Measurements from ENCODE around the gene NCAPH2. TPM values are rescaled to one million over a fixed set of nuclear protein-coding genes. Genes with fewer than 3 reads are reported as not detected.

NCAPH2 gene
- total RNA-seq, 1 experiment from 2014 or later, result 39.8 TPM

- Mint-ChIP-seq H3K36me3 (ENCODE audit: insufficient read depth, unreplicated experiment) (no peaks in the 10 kb centered on the region), H3K9me3 (ENCODE audit: unreplicated experiment) (no peaks in the 10 kb centered on the region), H3K4me1 (ENCODE audit: insufficient read depth, unreplicated experiment) (peaks cover 12% of the 10 kb centered on the region), H3K27ac (ENCODE audit: low read depth, unreplicated experiment) (no peak overlapping the region), H3K27me3 (ENCODE audit: insufficient read depth, unreplicated experiment) (no peaks in the 10 kb centered on the region), H3K4me3 (ENCODE audit: unreplicated experiment) (peak overlapping the region; percentile 50)
- CTCF ChIA-PET, result interaction anchor here (0.6 kb wide), 1 partner anchor 210 kb away, joined by 4 read pairs; no protein-coding TSS in a partner anchor
- POLR2A ChIA-PET, result interaction anchor here (0.7 to 1.0 kb wide), 2 partner anchors 38 to 102 kb away, joined by 3 read pairs; no protein-coding TSS in a partner anchor
- intact Hi-C loops (cut with micrococcal nuclease), result no loop called here
- DNase-seq (ENCODE audit: unreplicated experiment), result no peak
- no peak for TF ChIP-seq CTCF (IDR thresholded peaks at IDR 0.05; ENCODE audit: unreplicated experiment)
- BruUV-seq (replicated peaks), result no TSS peak
Observed at GRCh38 chr22:50479721-50480120, 28.3 kb upstream of the NCAPH2 start.

GRCh38 chr22:50481045-50481439 lies 27.0 kb upstream of the NCAPH2 start:
- POLR2A ChIA-PET, result interaction anchor here (1.0 kb wide), 1 partner anchor 39 kb away, joined by 3 read pairs; no protein-coding TSS in a partner anchor
- Mint-ChIP-seq H3K36me3 (ENCODE audit: insufficient read depth, unreplicated experiment) (no peaks in the 10 kb centered on the region), H3K4me1 (ENCODE audit: insufficient read depth, unreplicated experiment) (peaks cover 22% of the 10 kb centered on the region), H3K27me3 (ENCODE audit: insufficient read depth, unreplicated experiment) (no peaks in the 10 kb centered on the region), H3K9me3 (ENCODE audit: unreplicated experiment) (no peaks in the 10 kb centered on the region), H3K27ac (ENCODE audit: low read depth, unreplicated experiment) (no peak overlapping the region), H3K4me3 (ENCODE audit: unreplicated experiment) (peak overlapping the region; percentile 50)
- no peak for TF ChIP-seq CTCF (IDR thresholded peaks at IDR 0.05; ENCODE audit: unreplicated experiment)
- no TSS peak for BruUV-seq (replicated peaks)
- intact Hi-C loops (cut with micrococcal nuclease), result no loop called here
- CTCF ChIA-PET, result no interaction called here
- no peak for DNase-seq (ENCODE audit: unreplicated experiment)

- ChIA-PET POLR2A (no interaction called here), CTCF (no interaction called here)
- no peak within 1 kb of the TSS for H3K27ac Mint-ChIP-seq (ENCODE audit: low read depth, unreplicated experiment)
- H3K9me3 Mint-ChIP-seq (ENCODE audit: unreplicated experiment), result no peaks in the 10 kb centered on the region
- H3K4me3 Mint-ChIP-seq (ENCODE audit: unreplicated experiment), result peak within 1 kb of the TSS; percentile 67
- H3K4me1 Mint-ChIP-seq (ENCODE audit: insufficient read depth, unreplicated experiment), result peaks cover 24% of the 10 kb centered on the region
- H3K27me3 Mint-ChIP-seq (ENCODE audit: insufficient read depth, unreplicated experiment), result no peaks in the 10 kb centered on the region
- no TSS peak for BruUV-seq (replicated peaks)
- DNase-seq (ENCODE audit: unreplicated experiment), result no peak
- TF ChIP-seq CTCF (IDR thresholded peaks at IDR 0.05; ENCODE audit: unreplicated experiment), result no peak
- H3K36me3 Mint-ChIP-seq (ENCODE audit: insufficient read depth, unreplicated experiment), result no peaks in the 10 kb centered on the region
- intact Hi-C loops (cut with micrococcal nuclease), result no loop called here
Observed at GRCh38 chr22:50481440-50482106, 26.5 kb upstream of the NCAPH2 start, which contains the start of gene ADM2. ADM2 (plus strand) TSS chr22:50481543; CDS start chr22:50481848, 305 bp downstream.

GRCh38 chr22:50482107-50483074 lies 25.6 kb upstream of the NCAPH2 start:
- DNase-seq (ENCODE audit: unreplicated experiment), result no peak
- peak overlapping the region; percentile 67 for H3K4me3 Mint-ChIP-seq (ENCODE audit: unreplicated experiment)
- no peaks in the 10 kb centered on the region for H3K27me3 Mint-ChIP-seq (ENCODE audit: insufficient read depth, unreplicated experiment)
- H3K4me1 Mint-ChIP-seq (ENCODE audit: insufficient read depth, unreplicated experiment), result peaks cover 16% of the 10 kb centered on the region
- intact Hi-C loops (cut with micrococcal nuclease), result no loop called here
- no TSS peak for BruUV-seq (replicated peaks)
- TF ChIP-seq CTCF (IDR thresholded peaks at IDR 0.05; ENCODE audit: unreplicated experiment), result no peak
- ChIA-PET POLR2A (interaction anchor here (0.6 kb wide), 1 partner anchor 120 kb away, joined by 3 read pairs; no protein-coding TSS in a partner anchor), CTCF (no interaction called here)
- H3K9me3 Mint-ChIP-seq (ENCODE audit: unreplicated experiment), result no peaks in the 10 kb centered on the region
- H3K27ac Mint-ChIP-seq (ENCODE audit: low read depth, unreplicated experiment), result no peak overlapping the region
- no peaks in the 10 kb centered on the region for H3K36me3 Mint-ChIP-seq (ENCODE audit: insufficient read depth, unreplicated experiment)

All from MCF 10A (cell line).